AG04449 (cell line): ENCODE measurements around the gene ZNF335.

Experiments
- CTCF ChIA-PET: fragments of 350-600 bp; formaldehyde crosslinking; extraction: SDS; loops from one replicate; lab custom pipeline; 2021; ENCODE audit warnings: antibody characterized with exemption; lab: Yijun Ruan, JAX
- POLR2A ChIA-PET: fragments of 400-600, 350-600 bp; formaldehyde crosslinking; extraction: SDS; loops from one replicate; lab custom pipeline; 2020; ENCODE audit warnings: antibody characterized with exemption, inconsistent platforms; lab: Yijun Ruan, JAX
- DNase-seq: peaks from one replicate; pipeline ENCODE4 v3.0.0-alpha.2; 2010; ENCODE audit warnings: low read depth, low spot score
- H3K4me3 ChIP-seq: 2 replicates; pipeline ENCODE4 v1.5.1; 2011; ENCODE audit warnings: low read depth, mild to moderate bottlenecking, control low read depth, low read length
- TF ChIP-seq, protein P1 (sequence below): IDR thresholded peaks from one replicate; pipeline ENCODE4 v1.5.1; 2011; ENCODE audit warnings: mild to moderate bottlenecking, moderate library complexity, low read length, control low read depth, inconsistent platforms; ENCODE audit not compliant: insufficient read depth; ENCODE audit errors: missing control alignments

ZNF335 gene

DNA sequence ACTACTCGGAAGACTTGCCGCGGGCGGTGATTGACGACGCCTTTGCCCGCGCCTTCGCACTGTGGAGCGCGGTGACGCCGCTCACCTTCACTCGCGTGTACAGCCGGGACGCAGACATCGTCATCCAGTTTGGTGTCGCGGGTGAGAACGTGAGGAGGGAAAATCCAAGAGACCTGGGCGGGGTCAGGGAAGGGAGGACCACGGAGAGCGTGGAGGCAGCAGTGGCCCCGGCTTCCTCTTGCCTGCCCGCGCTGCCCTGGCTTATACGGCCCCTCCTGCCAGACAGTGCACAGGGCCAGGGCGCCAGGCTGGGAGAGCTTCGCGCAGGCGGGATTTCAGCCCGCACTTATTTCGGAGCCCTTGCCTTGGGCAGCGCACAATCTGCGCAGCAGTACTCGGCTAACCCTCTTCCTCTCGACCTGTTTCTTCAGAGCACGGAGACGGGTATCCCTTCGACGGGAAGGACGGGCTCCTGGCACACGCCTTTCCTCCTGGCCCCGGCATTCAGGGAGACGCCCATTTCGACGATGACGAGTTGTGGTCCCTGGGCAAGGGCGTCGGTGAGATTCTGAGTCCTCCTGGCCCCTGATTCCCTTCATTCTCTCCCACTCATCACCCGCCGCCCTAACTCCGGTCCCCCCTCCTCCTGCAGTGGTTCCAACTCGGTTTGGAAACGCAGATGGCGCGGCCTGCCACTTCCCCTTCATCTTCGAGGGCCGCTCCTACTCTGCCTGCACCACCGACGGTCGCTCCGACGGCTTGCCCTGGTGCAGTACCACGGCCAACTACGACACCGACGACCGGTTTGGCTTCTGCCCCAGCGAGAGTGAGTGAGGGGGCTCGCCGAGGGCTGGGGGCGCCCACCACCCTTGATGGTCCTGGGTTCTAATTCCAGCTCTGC, 38.7 kb upstream of the ZNF335 start:
- no peak for DNase-seq
- POLR2A ChIA-PET: no interaction called here
- H3K4me3 ChIP-seq: no peak overlapping the region
- CTCF ChIA-PET: interaction anchor here (5.1 kb wide), 1 partner anchor 22 kb away, joined by 51 read pairs; no protein-coding TSS in a partner anchor
- TF ChIP-seq, protein P1, sequence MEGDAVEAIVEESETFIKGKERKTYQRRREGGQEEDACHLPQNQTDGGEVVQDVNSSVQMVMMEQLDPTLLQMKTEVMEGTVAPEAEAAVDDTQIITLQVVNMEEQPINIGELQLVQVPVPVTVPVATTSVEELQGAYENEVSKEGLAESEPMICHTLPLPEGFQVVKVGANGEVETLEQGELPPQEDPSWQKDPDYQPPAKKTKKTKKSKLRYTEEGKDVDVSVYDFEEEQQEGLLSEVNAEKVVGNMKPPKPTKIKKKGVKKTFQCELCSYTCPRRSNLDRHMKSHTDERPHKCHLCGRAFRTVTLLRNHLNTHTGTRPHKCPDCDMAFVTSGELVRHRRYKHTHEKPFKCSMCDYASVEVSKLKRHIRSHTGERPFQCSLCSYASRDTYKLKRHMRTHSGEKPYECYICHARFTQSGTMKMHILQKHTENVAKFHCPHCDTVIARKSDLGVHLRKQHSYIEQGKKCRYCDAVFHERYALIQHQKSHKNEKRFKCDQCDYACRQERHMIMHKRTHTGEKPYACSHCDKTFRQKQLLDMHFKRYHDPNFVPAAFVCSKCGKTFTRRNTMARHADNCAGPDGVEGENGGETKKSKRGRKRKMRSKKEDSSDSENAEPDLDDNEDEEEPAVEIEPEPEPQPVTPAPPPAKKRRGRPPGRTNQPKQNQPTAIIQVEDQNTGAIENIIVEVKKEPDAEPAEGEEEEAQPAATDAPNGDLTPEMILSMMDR: no peak

DNA sequence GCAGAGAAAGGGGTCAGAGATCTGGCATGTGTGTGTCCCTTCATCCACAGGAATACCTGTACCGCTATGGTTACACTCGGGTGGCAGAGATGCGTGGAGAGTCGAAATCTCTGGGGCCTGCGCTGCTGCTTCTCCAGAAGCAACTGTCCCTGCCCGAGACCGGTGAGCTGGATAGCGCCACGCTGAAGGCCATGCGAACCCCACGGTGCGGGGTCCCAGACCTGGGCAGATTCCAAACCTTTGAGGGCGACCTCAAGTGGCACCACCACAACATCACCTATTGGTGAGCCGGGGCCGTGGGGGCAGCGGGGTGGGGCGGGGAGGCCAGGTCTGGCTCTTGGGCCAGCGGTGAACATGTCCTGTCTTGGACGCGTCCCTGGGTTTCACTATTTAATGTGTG, 37.8 kb upstream of the ZNF335 start:
- DNase-seq: no peak
- ChIA-PET CTCF (interaction anchor here (1.2 to 2.8 kb wide), 2 partner anchors 20 to 23 kb away, joined by 3 to 10 read pairs; no protein-coding TSS in a partner anchor), POLR2A (no interaction called here)
- TF ChIP-seq, protein P1: no peak
- H3K4me3 ChIP-seq: no peak overlapping the region

DNA sequence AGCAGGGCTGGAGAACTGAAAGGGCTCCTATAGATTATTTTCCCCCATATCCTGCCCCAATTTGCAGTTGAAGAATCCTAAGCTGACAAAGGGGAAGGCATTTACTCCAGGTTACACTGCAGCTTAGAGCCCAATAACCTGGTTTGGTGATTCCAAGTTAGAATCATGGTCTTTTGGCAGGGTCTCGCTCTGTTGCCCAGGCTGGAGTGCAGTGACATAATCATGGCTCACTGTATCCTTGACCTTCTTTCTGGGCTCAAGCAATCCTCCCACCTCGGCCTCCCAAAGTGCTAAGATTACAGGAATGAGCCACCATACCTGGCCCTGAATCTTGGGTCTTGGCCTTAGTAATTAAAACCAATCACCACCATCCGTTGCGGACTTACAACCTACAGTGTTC, 35.7 kb upstream of the ZNF335 start:
- CTCF ChIA-PET: interaction anchor here (1.9 to 3.5 kb wide), 3 partner anchors 11 to 21 kb away, joined by 3 to 12 read pairs (median 10); no protein-coding TSS in a partner anchor
- no peak overlapping the region for H3K4me3 ChIP-seq
- no peak for DNase-seq
- POLR2A ChIA-PET: no interaction called here
- TF ChIP-seq, protein P1: no peak

DNA sequence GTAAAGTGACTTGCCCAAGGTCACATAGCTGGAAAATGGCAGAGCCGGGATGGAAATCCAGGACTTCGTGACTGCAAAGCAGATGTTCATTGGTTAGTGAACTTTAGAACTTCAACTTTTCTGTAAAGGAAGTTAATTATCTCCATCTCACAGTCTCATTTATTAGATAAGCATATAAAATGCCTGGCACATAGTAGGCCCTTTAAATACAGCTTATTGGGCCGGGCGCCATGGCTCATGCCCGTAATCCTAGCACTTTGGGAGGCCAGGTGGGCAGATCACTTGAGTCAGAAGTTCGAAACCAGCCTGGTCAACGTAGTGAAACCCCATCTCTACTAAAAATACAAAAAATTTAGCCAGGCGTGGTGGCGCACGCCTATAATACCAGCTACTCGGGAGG, 35.0 kb upstream of the ZNF335 start:
- ChIA-PET POLR2A (no interaction called here), CTCF (interaction anchor here (1.8 to 3.5 kb wide), 3 partner anchors 10 to 20 kb away, joined by 3 to 12 read pairs (median 10); no protein-coding TSS in a partner anchor)
- TF ChIP-seq, protein P1: no peak
- DNase-seq: no peak
- H3K4me3 ChIP-seq: no peak overlapping the region

DNA sequence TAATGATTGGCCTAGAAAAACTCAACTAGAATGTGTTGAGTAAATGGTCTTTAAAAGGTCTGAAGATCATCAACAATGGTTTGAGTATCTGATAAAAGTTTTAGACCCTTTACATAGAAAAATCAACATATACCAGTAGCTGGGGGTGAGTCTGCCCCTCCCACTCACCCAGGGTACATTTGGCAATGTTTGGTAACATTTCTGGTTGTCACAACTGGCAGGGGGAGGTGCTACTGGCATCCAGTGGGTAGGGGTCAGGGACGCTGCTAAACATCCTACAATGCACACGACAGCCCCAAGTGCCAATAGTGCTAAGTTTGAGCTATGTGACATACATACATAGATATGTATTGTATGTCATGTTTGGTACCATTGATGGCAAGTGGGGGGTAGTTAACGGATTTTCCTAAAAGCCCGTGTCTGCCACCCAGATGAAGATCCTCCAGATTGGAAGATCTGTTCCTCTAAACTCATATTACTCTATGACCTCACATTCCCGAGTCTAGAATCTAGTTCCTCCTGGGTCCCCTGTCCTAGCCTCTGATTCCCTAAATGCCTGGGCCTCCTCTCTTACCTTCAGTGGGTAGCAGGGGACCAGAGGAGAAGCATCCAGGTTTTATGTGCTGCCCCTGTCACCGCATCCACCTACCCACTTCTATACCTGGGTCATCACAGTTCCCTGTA, 34.2 kb upstream of the ZNF335 start:
- POLR2A ChIA-PET: no interaction called here
- no peak for DNase-seq
- CTCF ChIA-PET: interaction anchor here (1.0 to 3.5 kb wide), 3 partner anchors 9 to 19 kb away, joined by 9 to 12 read pairs (median 10); no protein-coding TSS in a partner anchor
- TF ChIP-seq, protein P1: no peak
- H3K4me3 ChIP-seq: no peak overlapping the region
